Adrenal gland (tissue), 12 donors: ENCODE results near the gene CCDC117. TPM values are rescaled to one million over a fixed set of nuclear protein-coding genes. Genes with fewer than 3 reads are reported as not detected.
A peak's percentile ranks its signal among the peaks of the same experiment; 100 is the strongest.

Experiments used
- DNase-seq, 7 donors: peaks; one replicate each; pipeline ENCODE4 v3.0.0-alpha.2; 2019 to 2020
- H3K27ac ChIP-seq, 5 donors: fragments of 200-600 bp; sonication (generic) in 4 of 5; 1 replicate in 3 of 5; 2 replicates in 2 of 5; pipeline versions ENCODE4 v1.5.1 to v1.8.0; 2016 to 2020; ENCODE audit warnings: mild to moderate bottlenecking in 1 of 5
- H3K27me3 ChIP-seq: fragments of 200-600 bp; 2 replicates; pipeline ENCODE4 v1.8.0; 2021
- H3K36me3 ChIP-seq, 2 donors: fragments of 200-600 bp; replicated peaks in 1 of 2; 1 replicate in 1 of 2; 2 replicates in 1 of 2; pipeline versions ENCODE4 v1.5.1 to v1.8.0; 2018 to 2022
- H3K4me1 ChIP-seq, 2 donors: fragments of 200-600 bp; replicated peaks in 1 of 2; 1 replicate in 1 of 2; 2 replicates in 1 of 2; pipeline versions ENCODE4 v1.5.1 to v1.8.0; 2018 to 2021
- H3K4me3 ChIP-seq, 4 donors: fragments of 200-600 bp; sonication (generic) in 3 of 4; one replicate each; pipeline ENCODE4 v1.5.1; 2016 to 2018
- H3K9me3 ChIP-seq, 3 donors: fragments of 200-600 bp; sonication (generic) in 1 of 3; replicated peaks in 1 of 3; 1 replicate in 2 of 3; 2 replicates in 1 of 3; pipeline versions ENCODE4 v1.5.1 to v1.8.0; 2016 to 2021
- POLR2A ChIP-seq, 2 donors: fragments of 450-650 bp; IDR thresholded peaks; one replicate each; pipeline ENCODE4 v1.6.1; 2017; ENCODE audit warnings: antibody characterized with exemption in 2 of 2, mild to moderate bottlenecking in 2 of 2, moderate library complexity in 1 of 2
- WGBS, 4 donors: extraction: QIAGEN DNeasy Blood & Tissue Kit in 2 of 4; methylation state at CpG; one replicate each; pipeline versions ENCODE4 v1.1.5 to v1.1.7; 2013 to 2017; 5-methylcytosine and 5-hydroxymethylcytosine counted together
- intact Hi-C, 2 donors: fragments of 100-400 bp; cut with DNase I; formaldehyde crosslinking; loops; one replicate each; pipeline versions ENCODE4 v1.14.1 to v1.15.0; 2022 to 2023
- polyA plus RNA-seq, 3 donors: library from polyadenylated mRNA; stranded (reverse); fragments of 200-250 nt in 2 of 3; fragments of 350-450 nt in 1 of 3; fragmentation: Illumina TruSeq in 1 of 3; extraction: RNeasy Lipid Tissue Mini Kit (QIAGEN cat#74804) in 1 of 3; gene quantifications; one replicate each; pipeline ENCODE4 v1.2.3, GENCODE V29; 2013 to 2014
- total RNA-seq, 9 donors: library from RNA; depleted of rRNA in 4 of 9; stranded (reverse); fragments of >200 nt in 4 of 9; fragments of 120-200 nt in 1 of 9; fragmentation: NEBNext Ultra II Directional in 1 of 9; extraction: Animal tissue kit (Norgen Biotek cat#: 25700) in 1 of 9; gene quantifications; one replicate each; pipeline versions ENCODE4 v1.1.0 to v1.2.4, GENCODE V29; 2013 to 2023
- TF ChIP-seq, protein P1 (sequence below), 6 experiments: fragments of 450-650 bp in 4 of 6; fragments of 200-600 bp in 2 of 6; sonication (generic) in 1 of 6; IDR thresholded peaks; 1 replicate in 5 of 6; 2 replicates in 1 of 6; pipeline versions ENCODE4 v1.5.1 to v1.8.0; 2016 to 2021; ENCODE audit warnings: antibody characterized with exemption in 6 of 6, mild to moderate bottlenecking in 2 of 6, moderate library complexity in 1 of 6
- donor health status: healthy with polysubstance abuse.
- donor health status: Bipolar disorder and iron deficiency.
- donor health status: DM: yes; HTN: yes; CAD: no.
- donor health status: DM: no; HTN: no; CAD: no.
- donor health status: DM: no; HTN: no; CAD: no.
- donor health status: DM: yes; HTN: yes; CAD: no.

Gene CCDC117
- total and polyA plus RNA-seq, 12 donors: 9.0 to 38.0 (median 23.1) TPM

DNA sequence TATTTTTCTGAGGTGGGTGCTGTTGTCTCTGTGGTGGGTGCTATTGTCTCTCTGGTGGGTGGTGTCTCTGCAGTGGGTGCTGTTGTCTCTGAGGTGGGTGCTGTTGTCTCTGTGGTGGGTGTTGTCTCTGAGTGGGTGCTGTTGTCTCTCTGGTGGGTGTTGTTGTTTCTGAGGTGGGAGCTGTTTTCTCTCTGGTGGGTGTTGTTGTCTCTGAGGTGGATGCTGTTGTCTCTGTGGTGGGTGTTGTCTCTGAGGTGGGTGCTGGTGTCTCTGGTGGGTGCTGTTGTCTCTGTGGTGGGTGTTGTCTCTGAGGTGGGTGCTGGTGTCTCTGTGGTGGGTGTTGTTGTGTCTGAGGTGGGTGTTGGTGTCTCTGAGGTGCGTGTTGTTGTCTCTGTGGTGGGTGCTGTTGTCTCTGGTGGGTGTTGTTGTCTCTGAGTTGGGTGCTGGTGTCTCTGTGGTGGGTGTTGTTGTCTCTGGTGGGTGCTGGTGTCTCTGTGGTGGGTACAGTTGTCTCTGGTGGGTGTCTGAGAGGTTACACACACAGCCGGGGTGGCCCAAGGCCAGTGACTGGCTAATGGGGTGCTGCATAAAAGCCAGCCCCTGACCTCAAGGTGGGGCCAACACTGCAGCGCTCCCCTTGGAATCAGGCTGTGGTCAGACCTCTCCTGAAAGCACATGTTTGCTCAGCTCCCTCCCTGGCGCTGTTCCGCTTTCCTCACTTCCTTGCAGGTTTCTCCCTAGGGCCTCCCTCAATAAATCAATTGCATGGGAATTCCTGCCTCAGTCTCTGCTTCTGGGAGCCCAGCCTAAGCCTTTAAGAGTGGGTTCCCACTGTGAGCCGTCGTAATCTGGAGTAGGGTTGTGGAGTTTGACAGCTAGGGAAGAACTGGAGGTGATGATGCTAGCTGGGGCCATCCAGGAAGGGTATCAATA is 58.9 kb downstream of the CCDC117 start:
- Histone ChIP-seq H3K27me3 (no peaks in the 10 kb centered on the region), H3K4me1 (peaks cover 0 to 21% of the 10 kb centered on the region in 2 donors), H3K36me3 (no peaks in the 10 kb centered on the region), H3K27ac (no peak overlapping the region), H3K4me3 (no peak overlapping the region), H3K9me3 (no peaks in the 10 kb centered on the region)
- TF ChIP-seq, protein P1, sequence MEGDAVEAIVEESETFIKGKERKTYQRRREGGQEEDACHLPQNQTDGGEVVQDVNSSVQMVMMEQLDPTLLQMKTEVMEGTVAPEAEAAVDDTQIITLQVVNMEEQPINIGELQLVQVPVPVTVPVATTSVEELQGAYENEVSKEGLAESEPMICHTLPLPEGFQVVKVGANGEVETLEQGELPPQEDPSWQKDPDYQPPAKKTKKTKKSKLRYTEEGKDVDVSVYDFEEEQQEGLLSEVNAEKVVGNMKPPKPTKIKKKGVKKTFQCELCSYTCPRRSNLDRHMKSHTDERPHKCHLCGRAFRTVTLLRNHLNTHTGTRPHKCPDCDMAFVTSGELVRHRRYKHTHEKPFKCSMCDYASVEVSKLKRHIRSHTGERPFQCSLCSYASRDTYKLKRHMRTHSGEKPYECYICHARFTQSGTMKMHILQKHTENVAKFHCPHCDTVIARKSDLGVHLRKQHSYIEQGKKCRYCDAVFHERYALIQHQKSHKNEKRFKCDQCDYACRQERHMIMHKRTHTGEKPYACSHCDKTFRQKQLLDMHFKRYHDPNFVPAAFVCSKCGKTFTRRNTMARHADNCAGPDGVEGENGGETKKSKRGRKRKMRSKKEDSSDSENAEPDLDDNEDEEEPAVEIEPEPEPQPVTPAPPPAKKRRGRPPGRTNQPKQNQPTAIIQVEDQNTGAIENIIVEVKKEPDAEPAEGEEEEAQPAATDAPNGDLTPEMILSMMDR (IDR thresholded peaks at IDR 0.05): no peak
- TF ChIP-seq POLR2A (IDR thresholded peaks at IDR 0.05): no peak
- 82 to 89% (median 83%) methylated on average over 7 of the region's 7 CpGs for WGBS, 4 donors
- intact Hi-C loops: loop anchor here in 1 of 2 donors (5.0 kb wide), 1 partner anchor 234 kb away; no protein-coding TSS in a partner anchor
- DNase-seq: no peak

DNA sequence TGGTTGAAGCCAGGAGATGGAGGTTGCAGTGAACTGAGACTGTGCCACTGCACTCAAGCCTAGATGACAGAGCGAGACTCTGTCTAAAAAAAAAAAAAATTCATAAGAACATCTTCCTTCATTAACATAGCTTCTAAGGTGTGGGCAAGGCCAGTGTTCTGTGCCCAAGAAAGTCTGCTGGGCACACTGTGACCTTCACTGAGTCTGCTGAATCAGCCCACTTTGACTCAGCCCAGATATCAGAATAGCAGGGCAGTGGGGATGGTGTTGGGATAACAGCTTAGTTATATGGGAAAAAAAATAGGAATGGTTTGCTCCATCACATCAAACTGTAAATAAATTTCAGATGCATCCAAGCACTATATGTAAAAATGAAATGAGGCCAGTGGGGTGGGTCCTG is 60.2 kb downstream of the CCDC117 start:
- no peaks in the 10 kb centered on the region for H3K27me3 ChIP-seq
- no peaks in the 10 kb centered on the region for H3K9me3 ChIP-seq
- no peak overlapping the region for H3K4me3 ChIP-seq
- H3K4me1 ChIP-seq: peaks cover 0 to 21% of the 10 kb centered on the region in 2 donors
- peak in 5 of 7 donors; percentile 36 to 65 (median 58) for DNase-seq
- H3K36me3 ChIP-seq: no peaks in the 10 kb centered on the region
- H3K27ac ChIP-seq: no peak overlapping the region
- intact Hi-C loops: loop anchor here in 1 of 2 donors (5.0 kb wide), 1 partner anchor 235 kb away; no protein-coding TSS in a partner anchor
- TF ChIP-seq, protein P1 (IDR thresholded peaks at IDR 0.05): no peak
- no peak for TF ChIP-seq POLR2A (IDR thresholded peaks at IDR 0.05)
- 34 to 68% (median 64%) methylated on average over 1 of the region's 1 CpG for WGBS, 4 donors

DNA sequence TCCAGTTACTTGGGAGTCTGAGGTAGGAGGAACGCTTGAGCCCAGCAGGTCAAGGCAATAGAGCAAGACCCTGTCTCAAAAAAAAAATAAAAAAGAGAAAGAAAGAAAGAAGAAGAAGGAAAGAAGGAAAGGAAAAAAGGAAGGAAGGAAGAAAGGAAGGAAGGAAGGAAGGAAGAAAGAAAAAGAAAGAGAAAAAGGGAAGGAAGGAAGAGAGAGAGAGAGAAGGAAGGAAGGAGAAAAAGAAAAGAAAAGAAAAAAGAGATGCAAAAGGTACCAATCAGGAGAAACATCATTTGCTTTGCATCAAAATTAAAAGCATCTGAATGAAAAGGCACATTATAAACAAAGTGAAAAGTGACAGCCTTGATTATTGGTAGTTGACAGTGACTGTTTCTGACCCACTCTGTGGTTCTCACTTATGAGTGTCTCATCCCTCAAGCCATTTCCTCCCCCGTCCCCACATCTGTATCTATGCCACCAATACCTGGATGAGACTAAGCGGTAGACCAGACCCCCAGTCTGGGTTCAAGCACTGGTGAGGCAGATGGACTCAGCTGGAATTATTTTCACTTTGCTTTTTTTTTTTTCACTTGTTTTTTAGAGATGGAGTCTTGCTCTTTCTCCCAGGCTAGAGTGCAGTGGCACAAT is 60.9 kb downstream of the CCDC117 start:
- TF ChIP-seq POLR2A (IDR thresholded peaks at IDR 0.05): no peak
- TF ChIP-seq, protein P1 (IDR thresholded peaks at IDR 0.05): no peak
- no peak for DNase-seq
- Histone ChIP-seq H3K4me1 (peaks cover 0 to 21% of the 10 kb centered on the region in 2 donors), H3K27me3 (no peaks in the 10 kb centered on the region), H3K27ac (no peak overlapping the region), H3K9me3 (no peaks in the 10 kb centered on the region), H3K4me3 (no peak overlapping the region), H3K36me3 (no peaks in the 10 kb centered on the region)
- intact Hi-C loops: loop anchor here in 1 of 2 donors (5.0 kb wide), 1 partner anchor 236 kb away; no protein-coding TSS in a partner anchor
- WGBS, 4 donors: 87 to 94% (median 89%) methylated on average over 3 of the region's 3 CpGs

DNA sequence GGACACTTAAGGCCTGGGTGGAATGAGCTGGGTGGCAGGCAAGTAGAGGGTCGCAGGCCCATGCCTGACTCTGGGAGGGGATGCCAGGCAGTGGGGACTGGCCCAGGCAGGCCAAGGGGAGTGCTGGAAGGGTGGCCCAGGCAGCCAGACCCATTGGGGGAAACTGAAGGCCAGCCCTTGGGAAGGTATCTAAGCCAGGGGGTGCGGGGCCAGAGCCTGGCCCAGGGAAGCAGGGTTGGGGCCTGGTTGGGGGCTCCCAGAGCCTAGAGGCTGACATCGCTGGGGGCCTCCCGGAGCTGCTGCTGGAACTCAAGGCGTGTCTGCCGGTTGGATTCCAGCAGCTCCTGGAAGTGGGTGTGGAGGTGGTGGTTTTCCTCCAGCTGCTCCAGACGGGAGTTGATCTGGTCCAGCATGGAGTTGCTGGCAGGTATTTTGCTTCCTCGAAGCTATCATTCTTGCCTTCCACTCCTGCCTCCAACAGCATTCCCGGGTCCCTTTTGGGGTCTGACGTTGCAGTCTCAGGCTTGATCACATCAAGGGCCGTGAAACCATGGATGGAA is 63.2 kb downstream of the CCDC117 start:
- TF ChIP-seq, protein P1 (IDR thresholded peaks at IDR 0.05): no peak
- no peak for TF ChIP-seq POLR2A (IDR thresholded peaks at IDR 0.05)
- Histone ChIP-seq H3K27me3 (no peaks in the 10 kb centered on the region), H3K9me3 (no peaks in the 10 kb centered on the region), H3K4me3 (no peak overlapping the region), H3K27ac (no peak overlapping the region), H3K4me1 (peaks cover 0 to 10% of the 10 kb centered on the region in 2 donors), H3K36me3 (no peaks in the 10 kb centered on the region)
- DNase-seq: no peak
- 88 to 92% (median 89%) methylated on average over 7 to 11 of the region's 11 CpGs for WGBS, 4 donors
- intact Hi-C loops: no loop called here
